A549 (cell line): ENCODE data around the gene TTC31. TPM values are rescaled to one million over a fixed set of nuclear protein-coding genes. Genes with fewer than 3 reads are reported as not detected.
A peak's percentile ranks its signal among the peaks of the same experiment; 100 is the strongest.

Experiments
- ATAC-seq, 2 experiments: fragments of 200-7000 bp in 1 of 2; fragments of >200 bp in 1 of 2; cut with Nextera tagmentation in 1 of 2; cut with Tn5 transposase in 1 of 2; 3 replicates each; pipeline versions ENCODE4 v1.8.0 to v1.9.1; 2018 to 2020; ENCODE audit warnings: mild to moderate bottlenecking in 1 of 2, moderate library complexity in 1 of 2
- CTCF ChIA-PET: fragments of 300-600 bp; sonication (Branson Sonifier 250); formaldehyde crosslinking; extraction: SDS; loops from one replicate; lab custom pipeline; 2021; ENCODE audit warnings: antibody characterized with exemption, inconsistent platforms; lab: Yijun Ruan, JAX
- POLR2A ChIA-PET: fragments of 350-600 bp; formaldehyde crosslinking; extraction: SDS; loops from one replicate; lab custom pipeline; 2021; ENCODE audit warnings: antibody characterized with exemption, inconsistent platforms; lab: Yijun Ruan, JAX
- DNase-seq, 2 experiments: peaks; one replicate each; pipeline versions ENCODE4 v3.0.0 to v3.0.0-alpha.2; 2011 to 2016; ENCODE audit warnings: low read depth in 1 of 2, low spot score in 1 of 2
- FAIRE-seq: peaks from 2 replicates; lab custom pipeline; 2011; peaks lifted over from hg19 to GRCh38; lab: Jason Lieb, UNC
- H3K27ac ChIP-seq, 2 experiments: fragments of >200 bp; sonication (Bioruptor Twin); formaldehyde crosslinking; 3 replicates each; pipeline ENCODE4 v1.5.1; 2016 to 2017
- H3K4me1 ChIP-seq: fragments of >200 bp; sonication (Bioruptor Twin); formaldehyde crosslinking; 3 replicates; pipeline ENCODE4 v1.6.1; 2016
- H3K4me2 ChIP-seq: fragments of >200 bp; sonication (Bioruptor Twin); formaldehyde crosslinking; 3 replicates; pipeline ENCODE4 v1.6.1; 2016
- H3K4me3 ChIP-seq: fragments of >200 bp; sonication (Bioruptor Twin); formaldehyde crosslinking; 3 replicates; pipeline ENCODE4 v1.5.1; 2016
- H3K9me3 ChIP-seq: fragments of >200 bp; sonication (Bioruptor Twin); formaldehyde crosslinking; 3 replicates; pipeline ENCODE4 v1.6.1; 2016
- BHLHE40 ChIP-seq: IDR thresholded peaks from 2 replicates; pipeline ENCODE4 v1.6.1; 2012; ENCODE audit warnings: low read depth, low read length, inconsistent platforms
- CBX2 ChIP-seq: fragments of 200-600 bp; sonication (generic); IDR thresholded peaks from 2 replicates; pipeline ENCODE4 v1.6.1; 2016; ENCODE audit warnings: low read depth, mild to moderate bottlenecking, borderline replicate concordance
- CEBPB ChIP-seq, 2 experiments: fragments of >200 bp in 1 of 2; sonication (Bioruptor Twin) in 1 of 2; formaldehyde crosslinking in 1 of 2; IDR thresholded peaks; 2 replicates each; pipeline ENCODE4 v1.6.1; 2012 to 2016
- GATA3 ChIP-seq: IDR thresholded peaks from 2 replicates; pipeline ENCODE4 v1.6.1; 2012; ENCODE audit warnings: borderline replicate concordance
- HOXA7 ChIP-seq: fragments of 250-450 bp; sonication (Bioruptor Pico); IDR thresholded peaks from 2 replicates; pipeline ENCODE4 v1.5.0; 2020; ENCODE audit warnings: mild to moderate bottlenecking, moderate library complexity
- JUN ChIP-seq, 2 experiments: fragments of >200 bp; sonication (Bioruptor Twin); formaldehyde crosslinking; IDR thresholded peaks; 2 replicates in 1 of 2; 3 replicates in 1 of 2; pipeline ENCODE4 v1.6.1; 2016 to 2017
- MYC ChIP-seq: IDR thresholded peaks from 2 replicates; pipeline ENCODE4 v1.6.1; 2012; ENCODE audit warnings: mild to moderate bottlenecking, inconsistent platforms, low read length, improper control_type of control experiment, borderline replicate concordance
- NPAS2 ChIP-seq: fragments of 250-450 bp; sonication (Bioruptor Pico); IDR thresholded peaks from 2 replicates; pipeline ENCODE4 v1.8.0; 2022; ENCODE audit warnings: mild to moderate bottlenecking, moderate library complexity, borderline replicate concordance
- PHF8 ChIP-seq: fragments of 200-600 bp; sonication (generic); IDR thresholded peaks from 2 replicates; pipeline ENCODE4 v1.6.1; 2016; ENCODE audit warnings: low read depth, mild to moderate bottlenecking, antibody characterized with exemption, moderate library complexity, borderline replicate concordance
- POLR2A ChIP-seq: IDR thresholded peaks from 2 replicates; pipeline ENCODE4 v1.6.1; 2012; ENCODE audit warnings: mild to moderate bottlenecking, low read length
- POLR2AphosphoS2 ChIP-seq: conservative IDR thresholded peaks from 2 replicates; pipeline ENCODE4 v1.6.1; 2012; ENCODE audit warnings: low read length, improper control_type of control experiment, inconsistent platforms
- RAD21 ChIP-seq, 2 experiments: fragments of >200 bp in 1 of 2; sonication (Bioruptor Twin) in 1 of 2; formaldehyde crosslinking in 1 of 2; IDR thresholded peaks in 1 of 2; conservative IDR thresholded peaks in 1 of 2; 2 replicates in 1 of 2; 3 replicates in 1 of 2; pipeline ENCODE4 v1.6.1; 2012 to 2018; ENCODE audit warnings: inconsistent platforms in 1 of 2
- SMC3 ChIP-seq: fragments of >200 bp; sonication (Bioruptor Twin); formaldehyde crosslinking; IDR thresholded peaks from 3 replicates; pipeline ENCODE4 v1.6.1; 2018; ENCODE audit warnings: inconsistent platforms
- TFCP2L1 ChIP-seq: fragments of 250-450 bp; sonication (Bioruptor Pico); IDR thresholded peaks from 2 replicates; pipeline ENCODE4 v1.5.0; 2021; ENCODE audit warnings: mild to moderate bottlenecking
- ZFP36 ChIP-seq: fragments of 450-650 bp; IDR thresholded peaks from 2 replicates; pipeline ENCODE4 v1.6.1; 2014; ENCODE audit warnings: borderline replicate concordance; ENCODE audit not compliant: partially characterized antibody
- ZSCAN20 ChIP-seq: fragments of 250-450 bp; sonication (Bioruptor Pico); IDR thresholded peaks from 2 replicates; pipeline ENCODE4 v1.8.0; 2022; ENCODE audit warnings: mild to moderate bottlenecking, moderate library complexity
- WGBS: methylation state at CpG from one replicate; pipeline ENCODE4 v1.1.6; 2017; ENCODE audit errors: missing lambda C conversion rate; 5-methylcytosine and 5-hydroxymethylcytosine counted together
- polyA plus RNA-seq, 4 experiments: library from polyadenylated mRNA; depleted of rRNA in 3 of 4; stranded (reverse); fragments of >200 nt; fragmentation: RNase III in 1 of 4; extraction: RNeasy Plus Mini Kit Qiagen cat#74134 plus additional on column Dnase treatment in 1 of 4; gene quantifications; 2 replicates in 3 of 4; 3 replicates in 1 of 4; pipeline ENCODE4 v1.2.3, GENCODE V29; 2011 to 2017
- TF ChIP-seq, protein P1 (sequence below): IDR thresholded peaks from 2 replicates; pipeline ENCODE4 v1.6.1; 2012; ENCODE audit warnings: low read depth, borderline replicate concordance
- TF ChIP-seq, protein P2 (sequence below): fragments of 450-650 bp; IDR thresholded peaks from 2 replicates; pipeline ENCODE4 v1.6.1; 2014; ENCODE audit warnings: antibody characterized with exemption
- TF ChIP-seq, protein P3 (sequence below): fragments of 150-350 bp; IDR thresholded peaks from 2 replicates; pipeline ENCODE4 v1.6.1; 2014; ENCODE audit warnings: low read depth, mild to moderate bottlenecking, low read length
- TF ChIP-seq, protein P4 (sequence below): fragments of >200 bp; sonication (Bioruptor Twin); formaldehyde crosslinking; IDR thresholded peaks from 3 replicates; pipeline ENCODE4 v1.5.1; 2016
- TF ChIP-seq, protein P5 (sequence below): fragments of 200-600 bp; sonication (generic); IDR thresholded peaks from 2 replicates; pipeline ENCODE4 v1.6.1; 2016; ENCODE audit warnings: antibody characterized with exemption, mild to moderate bottlenecking, moderate library complexity
- TF ChIP-seq, protein P6 (sequence below): IDR thresholded peaks from 2 replicates; pipeline ENCODE4 v1.6.1; 2012

TTC31 gene
- polyA plus RNA-seq, 2 of the 4 experiments (the other 2 are of a cell fraction): 26.2 to 29.6 TPM

DNA sequence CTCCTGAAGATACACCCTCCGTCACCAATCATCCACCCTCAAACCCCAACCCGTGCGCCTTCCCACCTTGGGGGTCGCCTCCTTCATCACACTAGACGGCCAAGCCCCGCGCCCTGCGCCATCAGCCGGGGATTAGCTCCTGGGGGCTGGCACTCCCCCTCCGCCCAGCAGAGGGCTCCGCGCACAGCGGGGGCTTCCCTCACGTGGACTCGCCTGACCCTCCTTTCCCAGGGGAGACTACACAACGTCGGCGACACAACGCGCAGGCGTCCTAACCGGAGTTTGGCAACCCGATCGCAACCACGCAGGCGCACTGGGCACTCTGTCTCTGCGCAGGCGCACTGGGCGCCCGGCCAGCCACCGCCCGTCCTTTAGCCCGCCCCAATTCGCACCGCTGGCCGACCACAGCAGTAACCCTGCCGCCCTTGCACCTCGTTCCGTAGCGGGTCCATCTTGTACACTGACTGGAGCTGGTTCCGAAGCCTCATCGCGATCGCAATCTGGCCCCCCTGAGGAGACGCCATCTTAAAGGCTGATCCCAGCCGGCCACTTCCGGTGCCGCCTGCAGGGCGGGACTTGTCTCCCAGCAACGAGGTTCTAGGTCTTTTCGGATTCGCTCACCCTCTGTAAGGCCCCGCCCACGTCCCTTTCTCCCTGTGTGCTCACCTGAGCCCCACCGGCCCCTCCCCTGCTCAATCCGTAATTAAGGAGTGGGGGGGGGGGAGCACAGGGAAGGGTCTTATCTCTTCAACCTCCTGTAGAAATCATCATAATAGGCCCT lies 24.5 kb downstream of the TTC31 start, which contains the start of gene PCGF1:
Gene PCGF1, minus strand, starts transcription at position 551 of the 781 bp plus-strand sequence. Its CDS starts 27 bp downstream, at position 524.
- DNase-seq: peak; percentile 97 to 99
- CTCF ChIA-PET: interaction anchor here (0.8 to 5.0 kb wide), 12 partner anchors 9 to 85 kb away, joined by 3 to 39 read pairs (median 6); partner anchors contain the start of genes AUP1, CCDC142, HTRA2 and TTC31
- no peaks in the 10 kb centered on the region for H3K9me3 ChIP-seq
- no peak for FAIRE-seq
- POLR2A ChIA-PET: interaction anchor here (1.0 to 1.8 kb wide), 7 partner anchors 11 to 82 kb away, joined by 3 to 8 read pairs (median 4); partner anchors contain the start of genes AUP1 and HTRA2
- ATAC-seq: peak; percentile 81 to 91
- peak within 1 kb of the TSS; percentile 78 for H3K4me3 ChIP-seq
- TF ChIP-seq CEBPB (IDR thresholded peaks at IDR 0.05): peak in 1 of 2 experiments; percentile 53; a peak in 2 of 4 replicates
- no peak for TF ChIP-seq HOXA7 (CRISPR knock-in tag)
- TF ChIP-seq RAD21 (conservative IDR thresholded peaks at IDR 0.05 in 1 of 2, IDR thresholded peaks at IDR 0.05 in 1 of 2): peak in 1 of 2 experiments; percentile 40; a peak in 2 of 5 replicates
- TF ChIP-seq, protein P1, sequence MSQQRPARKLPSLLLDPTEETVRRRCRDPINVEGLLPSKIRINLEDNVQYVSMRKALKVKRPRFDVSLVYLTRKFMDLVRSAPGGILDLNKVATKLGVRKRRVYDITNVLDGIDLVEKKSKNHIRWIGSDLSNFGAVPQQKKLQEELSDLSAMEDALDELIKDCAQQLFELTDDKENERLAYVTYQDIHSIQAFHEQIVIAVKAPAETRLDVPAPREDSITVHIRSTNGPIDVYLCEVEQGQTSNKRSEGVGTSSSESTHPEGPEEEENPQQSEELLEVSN: no peak
- TF ChIP-seq PHF8: peak; percentile 89
- TF ChIP-seq, protein P2, sequence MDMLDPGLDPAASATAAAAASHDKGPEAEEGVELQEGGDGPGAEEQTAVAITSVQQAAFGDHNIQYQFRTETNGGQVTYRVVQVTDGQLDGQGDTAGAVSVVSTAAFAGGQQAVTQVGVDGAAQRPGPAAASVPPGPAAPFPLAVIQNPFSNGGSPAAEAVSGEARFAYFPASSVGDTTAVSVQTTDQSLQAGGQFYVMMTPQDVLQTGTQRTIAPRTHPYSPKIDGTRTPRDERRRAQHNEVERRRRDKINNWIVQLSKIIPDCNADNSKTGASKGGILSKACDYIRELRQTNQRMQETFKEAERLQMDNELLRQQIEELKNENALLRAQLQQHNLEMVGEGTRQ: peak; percentile 77
- peak; percentile 70; the same call in 1 of the 2 replicates for TF ChIP-seq TFCP2L1 (CRISPR knock-in tag)
- TF ChIP-seq ZSCAN20 (CRISPR knock-in tag): no peak
- no peak for TF ChIP-seq ZFP36
- TF ChIP-seq POLR2A: peak; percentile 77
- TF ChIP-seq JUN (IDR thresholded peaks at IDR 0.05): peak in 1 of 2 experiments; percentile 57; a peak in 2 of 5 replicates
- TF ChIP-seq GATA3: 0 out of 2 replicates have a peak, but pooled peaks have one; percentile 39
- peak; percentile 95 for TF ChIP-seq NPAS2 (CRISPR knock-in tag)
- TF ChIP-seq SMC3: peak; percentile 47; the same call in 2 of the 3 replicates
- no peak for TF ChIP-seq POLR2AphosphoS2
- TF ChIP-seq, protein P3, sequence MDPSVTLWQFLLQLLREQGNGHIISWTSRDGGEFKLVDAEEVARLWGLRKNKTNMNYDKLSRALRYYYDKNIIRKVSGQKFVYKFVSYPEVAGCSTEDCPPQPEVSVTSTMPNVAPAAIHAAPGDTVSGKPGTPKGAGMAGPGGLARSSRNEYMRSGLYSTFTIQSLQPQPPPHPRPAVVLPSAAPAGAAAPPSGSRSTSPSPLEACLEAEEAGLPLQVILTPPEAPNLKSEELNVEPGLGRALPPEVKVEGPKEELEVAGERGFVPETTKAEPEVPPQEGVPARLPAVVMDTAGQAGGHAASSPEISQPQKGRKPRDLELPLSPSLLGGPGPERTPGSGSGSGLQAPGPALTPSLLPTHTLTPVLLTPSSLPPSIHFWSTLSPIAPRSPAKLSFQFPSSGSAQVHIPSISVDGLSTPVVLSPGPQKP: 0 out of 2 replicates have a peak, but pooled peaks have one; percentile 27
- peak; percentile 42; the same call in 1 of the 2 replicates for TF ChIP-seq MYC
- TF ChIP-seq, protein P4, sequence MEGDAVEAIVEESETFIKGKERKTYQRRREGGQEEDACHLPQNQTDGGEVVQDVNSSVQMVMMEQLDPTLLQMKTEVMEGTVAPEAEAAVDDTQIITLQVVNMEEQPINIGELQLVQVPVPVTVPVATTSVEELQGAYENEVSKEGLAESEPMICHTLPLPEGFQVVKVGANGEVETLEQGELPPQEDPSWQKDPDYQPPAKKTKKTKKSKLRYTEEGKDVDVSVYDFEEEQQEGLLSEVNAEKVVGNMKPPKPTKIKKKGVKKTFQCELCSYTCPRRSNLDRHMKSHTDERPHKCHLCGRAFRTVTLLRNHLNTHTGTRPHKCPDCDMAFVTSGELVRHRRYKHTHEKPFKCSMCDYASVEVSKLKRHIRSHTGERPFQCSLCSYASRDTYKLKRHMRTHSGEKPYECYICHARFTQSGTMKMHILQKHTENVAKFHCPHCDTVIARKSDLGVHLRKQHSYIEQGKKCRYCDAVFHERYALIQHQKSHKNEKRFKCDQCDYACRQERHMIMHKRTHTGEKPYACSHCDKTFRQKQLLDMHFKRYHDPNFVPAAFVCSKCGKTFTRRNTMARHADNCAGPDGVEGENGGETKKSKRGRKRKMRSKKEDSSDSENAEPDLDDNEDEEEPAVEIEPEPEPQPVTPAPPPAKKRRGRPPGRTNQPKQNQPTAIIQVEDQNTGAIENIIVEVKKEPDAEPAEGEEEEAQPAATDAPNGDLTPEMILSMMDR: peak; percentile 47; the same call in 2 of the 3 replicates
- TF ChIP-seq BHLHE40: 0 out of 2 replicates have a peak, but pooled peaks have one; percentile 16
- TF ChIP-seq CBX2: no peak
- TF ChIP-seq, protein P5, sequence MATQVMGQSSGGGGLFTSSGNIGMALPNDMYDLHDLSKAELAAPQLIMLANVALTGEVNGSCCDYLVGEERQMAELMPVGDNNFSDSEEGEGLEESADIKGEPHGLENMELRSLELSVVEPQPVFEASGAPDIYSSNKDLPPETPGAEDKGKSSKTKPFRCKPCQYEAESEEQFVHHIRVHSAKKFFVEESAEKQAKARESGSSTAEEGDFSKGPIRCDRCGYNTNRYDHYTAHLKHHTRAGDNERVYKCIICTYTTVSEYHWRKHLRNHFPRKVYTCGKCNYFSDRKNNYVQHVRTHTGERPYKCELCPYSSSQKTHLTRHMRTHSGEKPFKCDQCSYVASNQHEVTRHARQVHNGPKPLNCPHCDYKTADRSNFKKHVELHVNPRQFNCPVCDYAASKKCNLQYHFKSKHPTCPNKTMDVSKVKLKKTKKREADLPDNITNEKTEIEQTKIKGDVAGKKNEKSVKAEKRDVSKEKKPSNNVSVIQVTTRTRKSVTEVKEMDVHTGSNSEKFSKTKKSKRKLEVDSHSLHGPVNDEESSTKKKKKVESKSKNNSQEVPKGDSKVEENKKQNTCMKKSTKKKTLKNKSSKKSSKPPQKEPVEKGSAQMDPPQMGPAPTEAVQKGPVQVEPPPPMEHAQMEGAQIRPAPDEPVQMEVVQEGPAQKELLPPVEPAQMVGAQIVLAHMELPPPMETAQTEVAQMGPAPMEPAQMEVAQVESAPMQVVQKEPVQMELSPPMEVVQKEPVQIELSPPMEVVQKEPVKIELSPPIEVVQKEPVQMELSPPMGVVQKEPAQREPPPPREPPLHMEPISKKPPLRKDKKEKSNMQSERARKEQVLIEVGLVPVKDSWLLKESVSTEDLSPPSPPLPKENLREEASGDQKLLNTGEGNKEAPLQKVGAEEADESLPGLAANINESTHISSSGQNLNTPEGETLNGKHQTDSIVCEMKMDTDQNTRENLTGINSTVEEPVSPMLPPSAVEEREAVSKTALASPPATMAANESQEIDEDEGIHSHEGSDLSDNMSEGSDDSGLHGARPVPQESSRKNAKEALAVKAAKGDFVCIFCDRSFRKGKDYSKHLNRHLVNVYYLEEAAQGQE: no peak
- TF ChIP-seq, protein P6, sequence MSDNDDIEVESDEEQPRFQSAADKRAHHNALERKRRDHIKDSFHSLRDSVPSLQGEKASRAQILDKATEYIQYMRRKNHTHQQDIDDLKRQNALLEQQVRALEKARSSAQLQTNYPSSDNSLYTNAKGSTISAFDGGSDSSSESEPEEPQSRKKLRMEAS: peak; percentile 87
- peak within 1 kb of the TSS; percentile 94 for H3K4me2 ChIP-seq
- 2% methylated on average over 37 of the region's 56 CpGs for WGBS
- H3K27ac ChIP-seq: peak within 1 kb of the TSS; percentile 95 to 99
- H3K4me1 ChIP-seq: peaks cover 28% of the 10 kb centered on the region
